ENCODE measurements around the gene ZNF789. TPM values are rescaled to one million over a fixed set of nuclear protein-coding genes. Genes with fewer than 3 reads are reported as not detected.

Gene ZNF789
- total and polyA plus RNA-seq, 2 experiments from 2014 or later, result 9.0 to 13.8 TPM

GRCh38 chr7:99447943-99448342 lies 24.7 kb upstream of the ZNF789 start:
- Histone ChIP-seq H3K27ac (ENCODE audit: low read depth) (no peak overlapping the region), H3K36me3 (ENCODE audit: insufficient read depth) (peaks cover 51% of the 10 kb centered on the region), H3K4me2 (no peak overlapping the region), H3K4me1 (ENCODE audit: insufficient read depth) (no peaks in the 10 kb centered on the region), H3K79me2 (replicated peaks; ENCODE audit: insufficient read depth) (peaks cover 9% of the 10 kb centered on the region; the same call in 1 of the 2 replicates), H3K4me3 (no peak overlapping the region), H3F3A (replicated peaks; ENCODE audit: low read depth) (peaks cover 11% of the 10 kb centered on the region; the same call in 1 of the 2 replicates), H3K27me3 (ENCODE audit: insufficient read depth) (no peaks in the 10 kb centered on the region), H2AFZ (no peak overlapping the region), H3K9me2 (ENCODE audit: insufficient read depth) (no peaks in the 10 kb centered on the region), H4K20me1 (replicated peaks; ENCODE audit: insufficient read depth) (peaks cover 23% of the 10 kb centered on the region)
- ATAC-seq, result no peak
- DNase-seq (ENCODE audit: low spot score), result peak; percentile 30
- TF ChIP-seq EZH2phosphoT487 (IDR thresholded peaks at IDR 0.05; ENCODE audit: unreplicated experiment), result no peak
- TF ChIP-seq CTCF (conservative IDR thresholded peaks at IDR 0.05; ENCODE audit: low read depth in 2 of 2), result peak; percentile 17 to 50; a peak in 2 of 4 replicates
- TF ChIP-seq REST (IDR thresholded peaks at IDR 0.05; ENCODE audit: unreplicated experiment), result no peak
- no peak for TF ChIP-seq STAT1 (IDR thresholded peaks at IDR 0.05; ENCODE audit: unreplicated experiment)
- Mint-ChIP-seq H3K36me3 (ENCODE audit: low read depth) (peaks cover 94% of the 10 kb centered on the region), H3K27ac (no peak overlapping the region), H3K4me1 (no peaks in the 10 kb centered on the region), H3K27me3 (ENCODE audit: insufficient read depth, low read depth, poor library complexity) (peaks cover 11% of the 10 kb centered on the region), H3K4me3 (no peak overlapping the region), H3K9me3 (no peaks in the 10 kb centered on the region)

GRCh38 chr7:99448855-99449254 lies 23.8 kb upstream of the ZNF789 start:
- DNase-seq (ENCODE audit: low spot score), result no peak
- TF ChIP-seq ZNF114 (CRISPR knock-in tag; IDR thresholded peaks at IDR 0.05) (no peak), STAT1 (IDR thresholded peaks at IDR 0.05; ENCODE audit: unreplicated experiment) (no peak), EZH2phosphoT487 (IDR thresholded peaks at IDR 0.05; ENCODE audit: unreplicated experiment) (no peak), CREB1 (CRISPR knock-in tag; IDR thresholded peaks at IDR 0.05; ENCODE audit: low read depth) (no peak), JUNB (IDR thresholded peaks at IDR 0.05; ENCODE audit: unreplicated experiment) (no peak), EZH2 (IDR thresholded peaks at IDR 0.05; ENCODE audit: low read depth, unreplicated experiment) (no peak), CTCF (conservative IDR thresholded peaks at IDR 0.05; ENCODE audit: low read depth in 2 of 2) (no peak)
- H3K4me3 Mint-ChIP-seq, result no peak overlapping the region
- Histone ChIP-seq H2AFZ (no peak overlapping the region), H3K27me3 (ENCODE audit: insufficient read depth) (no peaks in the 10 kb centered on the region), H4K20me1 (replicated peaks; ENCODE audit: insufficient read depth) (peaks cover 20% of the 10 kb centered on the region), H3K36me3 (ENCODE audit: insufficient read depth) (peaks cover 43% of the 10 kb centered on the region), H3K4me3 (no peak overlapping the region), H3K4me2 (no peak overlapping the region), H3K9me2 (ENCODE audit: insufficient read depth) (no peaks in the 10 kb centered on the region), H3K79me2 (replicated peaks; ENCODE audit: insufficient read depth) (0 out of 2 replicates have a peak, but pooled peaks cover 3% of the 10 kb centered on the region), H3K27ac (ENCODE audit: low read depth) (no peak overlapping the region), H3K4me1 (ENCODE audit: insufficient read depth) (no peaks in the 10 kb centered on the region), H3F3A (replicated peaks; ENCODE audit: low read depth) (peaks cover 8% of the 10 kb centered on the region)
- no peaks in the 10 kb centered on the region for H3K4me1 Mint-ChIP-seq
- peaks cover 92% of the 10 kb centered on the region for H3K36me3 Mint-ChIP-seq (ENCODE audit: low read depth)
- ATAC-seq, result no peak
- no peak overlapping the region for H3K27ac Mint-ChIP-seq
- peaks cover 15% of the 10 kb centered on the region for H3K27me3 Mint-ChIP-seq (ENCODE audit: insufficient read depth, low read depth, poor library complexity)
- H3K9me3 Mint-ChIP-seq, result no peaks in the 10 kb centered on the region

Data from GM23338 (cell line).